Measurements from ENCODE around the gene SPTBN1.
"Not testable (repeated sequence)": the region's sequence is repeated elsewhere in the genome, so short reads cannot be mapped to it uniquely, and the experiment has no call there.

The SPTBN1 gene

GRCh38 chr2:54672590-54673456 is 216.7 kb downstream of the SPTBN1 start:
- DNase-seq (ENCODE audit: low spot score) = peak; percentile 67

GRCh38 chr2:54673501-54673998 is 217.4 kb downstream of the SPTBN1 start:
- peak; percentile 36 for DNase-seq (ENCODE audit: low spot score)

GRCh38 chr2:54675281-54675680 is 219.2 kb downstream of the SPTBN1 start:
- DNase-seq (ENCODE audit: low spot score) = no peak

- DNase-seq (ENCODE audit: low spot score) = no peak
These were observed 219.6 kb downstream of the SPTBN1 start for GRCh38 chr2:54675738-54676137.

GRCh38 chr2:54676656-54677055 is 220.5 kb downstream of the SPTBN1 start:
- DNase-seq (ENCODE audit: low spot score) = no peak

GRCh38 chr2:54677476-54678265 is 221.5 kb downstream of the SPTBN1 start:
- no peak for DNase-seq (ENCODE audit: low spot score)

GRCh38 chr2:54678719-54679118 is 222.6 kb downstream of the SPTBN1 start:
- no peak for DNase-seq (ENCODE audit: low spot score)

GRCh38 chr2:54680397-54681041 is 224.4 kb downstream of the SPTBN1 start:
- no peak for DNase-seq (ENCODE audit: low spot score)

- no peak for DNase-seq (ENCODE audit: low spot score)
These were observed 225.3 kb downstream of the SPTBN1 start for GRCh38 chr2:54681416-54681815.

GRCh38 chr2:54683596-54683995 is 227.5 kb downstream of the SPTBN1 start:
- DNase-seq (ENCODE audit: low spot score) = no peak

GRCh38 chr2:54685263-54685775 is 229.2 kb downstream of the SPTBN1 start:
- no peak for DNase-seq (ENCODE audit: low spot score)

GRCh38 chr2:54687595-54688152 is 231.5 kb downstream of the SPTBN1 start:
- DNase-seq (ENCODE audit: low spot score) = no peak

GRCh38 chr2:54691445-54692135 is 235.5 kb downstream of the SPTBN1 start:
- no peak for DNase-seq (ENCODE audit: low spot score)

GRCh38 chr2:54692556-54692955 is 236.4 kb downstream of the SPTBN1 start:
- DNase-seq (ENCODE audit: low spot score) = no peak

GRCh38 chr2:54695378-54695777 is 239.3 kb downstream of the SPTBN1 start:
- DNase-seq (ENCODE audit: low spot score) = no peak

GRCh38 chr2:54697934-54698333 is 241.8 kb downstream of the SPTBN1 start:
- DNase-seq (ENCODE audit: low spot score) = no peak

GRCh38 chr2:54698926-54699325 is 242.8 kb downstream of the SPTBN1 start:
- not testable (repeated sequence) for DNase-seq (ENCODE audit: low spot score)

- no peak for DNase-seq (ENCODE audit: low spot score)
These were observed 243.5 kb downstream of the SPTBN1 start for GRCh38 chr2:54699665-54700064.

- no peak for DNase-seq (ENCODE audit: low spot score)
These were observed 244.9 kb downstream of the SPTBN1 start for GRCh38 chr2:54701029-54701428.

- DNase-seq (ENCODE audit: low spot score) = no peak
These were observed 248.1 kb downstream of the SPTBN1 start for GRCh38 chr2:54704238-54704637.

All from germinal center (tissue), 1 donor.